Liver (tissue), 9 donors: ENCODE results near the gene DDX54. TPM values are rescaled to one million over a fixed set of nuclear protein-coding genes. Genes with fewer than 3 reads are reported as not detected.

ENCODE experiments used
- DNase-seq: peaks from one replicate; pipeline ENCODE4 v3.0.0-alpha.2; 2017; ENCODE audit warnings: low spot score
- H3K27ac ChIP-seq, 2 donors: one replicate each; pipeline ENCODE4 v1.7.0; 2013; ENCODE audit warnings: inconsistent platforms in 2 of 2, low read length in 2 of 2, control low read depth in 1 of 2, low read depth in 1 of 2, mild to moderate bottlenecking in 1 of 2
- H3K27me3 ChIP-seq, 4 donors: one replicate each; pipeline versions ENCODE4 v1.6.1 to v1.7.0; 2013; ENCODE audit warnings: low read length in 3 of 4, inconsistent platforms in 1 of 4, mild to moderate bottlenecking in 1 of 4, moderate library complexity in 1 of 4; ENCODE audit not compliant: control insufficient read depth in 4 of 4, insufficient read depth in 4 of 4
- H3K36me3 ChIP-seq, 4 donors: one replicate each; pipeline versions ENCODE4 v1.6.1 to v1.7.0; 2013; ENCODE audit warnings: low read length in 3 of 4, mild to moderate bottlenecking in 3 of 4, low read depth in 1 of 4, moderate library complexity in 1 of 4; ENCODE audit not compliant: control insufficient read depth in 4 of 4, insufficient read depth in 3 of 4
- H3K4me1 ChIP-seq, 4 donors: one replicate each; pipeline versions ENCODE4 v1.6.1 to v1.7.0; 2013; ENCODE audit warnings: low read length in 3 of 4, mild to moderate bottlenecking in 3 of 4, moderate library complexity in 1 of 4; ENCODE audit not compliant: control insufficient read depth in 4 of 4, insufficient read depth in 4 of 4
- H3K4me3 ChIP-seq, 3 donors: one replicate each; pipeline versions ENCODE4 v1.6.1 to v1.7.0; 2013; ENCODE audit warnings: low read length in 3 of 3, control low read depth in 1 of 3, low read depth in 1 of 3, mild to moderate bottlenecking in 1 of 3
- H3K9ac ChIP-seq, 2 donors: one replicate each; pipeline ENCODE4 v1.7.0; 2013; ENCODE audit warnings: low read length in 2 of 2, mild to moderate bottlenecking in 2 of 2, moderate library complexity in 2 of 2, control low read depth in 1 of 2, low read depth in 1 of 2
- H3K9me3 ChIP-seq, 4 donors: one replicate each; pipeline versions ENCODE4 v1.6.1 to v1.7.0; 2013; ENCODE audit warnings: low read length in 3 of 4; ENCODE audit not compliant: control insufficient read depth in 4 of 4
- EGR1 ChIP-seq, 2 donors: IDR thresholded peaks; 2 replicates each; pipeline ENCODE4 v1.6.1; 2016 to 2018; ENCODE audit warnings: antibody characterized with exemption in 2 of 2, low read depth in 2 of 2
- FOXA1 ChIP-seq: IDR thresholded peaks from 2 replicates; pipeline ENCODE4 v1.6.1; 2016; ENCODE audit warnings: antibody characterized with exemption
- FOXA2 ChIP-seq: IDR thresholded peaks from 2 replicates; pipeline ENCODE4 v1.6.1; 2016; ENCODE audit warnings: antibody characterized with exemption
- GABPA ChIP-seq, 2 donors: IDR thresholded peaks in 1 of 2; conservative IDR thresholded peaks in 1 of 2; 2 replicates each; pipeline ENCODE4 v1.6.1; 2016; ENCODE audit warnings: antibody characterized with exemption in 2 of 2, mild to moderate bottlenecking in 1 of 2, moderate library complexity in 1 of 2
- HNF4A ChIP-seq, 2 donors: conservative IDR thresholded peaks; 2 replicates each; pipeline ENCODE4 v1.6.1; 2016; ENCODE audit warnings: antibody characterized with exemption in 2 of 2, mild to moderate bottlenecking in 2 of 2
- HNF4G ChIP-seq: IDR thresholded peaks from 2 replicates; pipeline ENCODE4 v1.6.1; 2016; ENCODE audit warnings: antibody characterized with exemption
- MAX ChIP-seq: IDR thresholded peaks from 2 replicates; pipeline ENCODE4 v1.6.1; 2016; ENCODE audit warnings: antibody characterized with exemption
- NR2F2 ChIP-seq: IDR thresholded peaks from 2 replicates; pipeline ENCODE4 v1.6.1; 2016; ENCODE audit warnings: antibody characterized with exemption
- RAD21 ChIP-seq, 2 donors: IDR thresholded peaks; 2 replicates each; pipeline ENCODE4 v1.6.1; 2016; ENCODE audit warnings: antibody characterized with exemption in 2 of 2, mild to moderate bottlenecking in 2 of 2
- REST ChIP-seq: IDR thresholded peaks from 2 replicates; pipeline ENCODE4 v1.6.1; 2016; ENCODE audit warnings: antibody characterized with exemption, mild to moderate bottlenecking
- RXRA ChIP-seq, 2 donors: IDR thresholded peaks; 2 replicates each; pipeline ENCODE4 v1.6.1; 2017 to 2018; ENCODE audit warnings: antibody characterized with exemption in 2 of 2, mild to moderate bottlenecking in 1 of 2
- SP1 ChIP-seq: IDR thresholded peaks from 2 replicates; pipeline ENCODE4 v1.6.1; 2018; ENCODE audit warnings: antibody characterized with exemption, mild to moderate bottlenecking
- TAF1 ChIP-seq: conservative IDR thresholded peaks from 2 replicates; pipeline ENCODE4 v1.6.1; 2016; ENCODE audit warnings: antibody characterized with exemption, mild to moderate bottlenecking
- ZBTB33 ChIP-seq: IDR thresholded peaks from 2 replicates; pipeline ENCODE4 v1.6.1; 2016; ENCODE audit warnings: antibody characterized with exemption
- WGBS: extraction: QIAGEN DNeasy Blood & Tissue Kit; methylation state at CpG from one replicate; pipeline ENCODE4 v1.1.7; 2013; 5-methylcytosine and 5-hydroxymethylcytosine counted together
- polyA plus RNA-seq, 2 donors: library from polyadenylated mRNA; stranded (reverse) in 1 of 2; unstranded in 1 of 2; fragments of 200-250 nt in 1 of 2; fragments of >200 nt in 1 of 2; fragmentation: Nextera tagmentation in 1 of 2; extraction: Ambion mirVana in 1 of 2; gene quantifications; one replicate each; pipeline versions ENCODE4 v1.2.1 to v1.2.3, GENCODE V29; 2013 to 2015
- total RNA-seq, 2 donors: library from RNA; depleted of rRNA; stranded (reverse); fragments of >200 nt; gene quantifications; one replicate each; pipeline ENCODE4 v1.2.3, GENCODE V29; 2014
- TF ChIP-seq, protein P1 (sequence below): fragments of 150-350 bp; IDR thresholded peaks from 2 replicates; pipeline ENCODE4 v1.5.1; 2017; ENCODE audit warnings: improper control_type of control experiment, low read depth, low read length; ENCODE audit not compliant: missing input control
- TF ChIP-seq, protein P2 (sequence below): IDR thresholded peaks from 2 replicates; pipeline ENCODE4 v1.6.1; 2016; ENCODE audit warnings: antibody characterized with exemption
- donor health status: healthy.
- donor health status: healthy.
- donor health status: healthy.
- donor health status: healthy.
- donor health status: healthy.

DDX54 gene
- total and polyA plus RNA-seq, 4 donors, result 20.2 to 28.4 (median 21.6) TPM

DNA sequence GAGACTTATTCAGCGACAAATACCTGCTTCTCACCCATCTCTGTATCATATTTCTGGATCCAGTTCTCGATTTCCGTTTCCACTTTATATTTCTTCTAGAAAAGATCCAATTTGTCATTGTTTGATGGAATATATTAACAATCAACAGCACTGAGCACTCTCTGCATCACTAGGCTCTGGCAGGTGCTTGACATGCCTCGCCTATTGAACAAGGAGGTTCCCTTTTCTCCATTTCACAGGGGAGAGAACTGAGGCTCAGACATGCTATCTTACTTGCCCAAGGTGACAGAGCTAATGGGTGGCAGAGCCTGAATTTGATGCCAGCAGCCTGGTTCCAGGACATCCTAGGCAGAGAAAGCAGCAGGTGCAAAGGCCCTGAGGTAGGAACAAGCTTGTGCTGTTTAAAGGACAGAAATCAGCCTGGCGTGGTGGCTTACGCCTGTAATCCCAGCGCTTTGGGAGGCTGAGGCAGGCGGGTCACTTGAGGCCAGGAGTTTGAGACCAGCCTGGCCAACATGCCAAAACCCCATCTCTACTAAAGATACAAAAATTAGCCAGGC is 12.3 kb upstream of the DDX54 start:
- Histone ChIP-seq H3K27ac (no peak overlapping the region), H3K9me3 (no peaks in the 10 kb centered on the region), H3K9ac (peak overlapping the region in 1 of 2 donors; percentile 34), H3K4me1 (peaks cover 0 to 5% (median 2%) of the 10 kb centered on the region in 4 donors), H3K4me3 (no peak overlapping the region), H3K27me3 (no peaks in the 10 kb centered on the region), H3K36me3 (peaks cover 0 to 2% (median under 1%) of the 10 kb centered on the region in 4 donors)
- 94% methylated on average over 8 of the region's 8 CpGs for WGBS
- DNase-seq, result no peak
- TF ChIP-seq RXRA (IDR thresholded peaks at IDR 0.05) (no peak), TAF1 (no peak), RAD21 (IDR thresholded peaks at IDR 0.05) (no peak), GABPA (IDR thresholded peaks at IDR 0.05 in 1 of 2, conservative IDR thresholded peaks at IDR 0.05 in 1 of 2) (no peak), SP1 (no peak), HNF4A (conservative IDR thresholded peaks at IDR 0.05) (no peak), NR2F2 (no peak), EGR1 (IDR thresholded peaks at IDR 0.05; ENCODE audit: low read depth in 2 of 2) (no peak)
- TF ChIP-seq, protein P1, sequence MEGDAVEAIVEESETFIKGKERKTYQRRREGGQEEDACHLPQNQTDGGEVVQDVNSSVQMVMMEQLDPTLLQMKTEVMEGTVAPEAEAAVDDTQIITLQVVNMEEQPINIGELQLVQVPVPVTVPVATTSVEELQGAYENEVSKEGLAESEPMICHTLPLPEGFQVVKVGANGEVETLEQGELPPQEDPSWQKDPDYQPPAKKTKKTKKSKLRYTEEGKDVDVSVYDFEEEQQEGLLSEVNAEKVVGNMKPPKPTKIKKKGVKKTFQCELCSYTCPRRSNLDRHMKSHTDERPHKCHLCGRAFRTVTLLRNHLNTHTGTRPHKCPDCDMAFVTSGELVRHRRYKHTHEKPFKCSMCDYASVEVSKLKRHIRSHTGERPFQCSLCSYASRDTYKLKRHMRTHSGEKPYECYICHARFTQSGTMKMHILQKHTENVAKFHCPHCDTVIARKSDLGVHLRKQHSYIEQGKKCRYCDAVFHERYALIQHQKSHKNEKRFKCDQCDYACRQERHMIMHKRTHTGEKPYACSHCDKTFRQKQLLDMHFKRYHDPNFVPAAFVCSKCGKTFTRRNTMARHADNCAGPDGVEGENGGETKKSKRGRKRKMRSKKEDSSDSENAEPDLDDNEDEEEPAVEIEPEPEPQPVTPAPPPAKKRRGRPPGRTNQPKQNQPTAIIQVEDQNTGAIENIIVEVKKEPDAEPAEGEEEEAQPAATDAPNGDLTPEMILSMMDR, result no peak
- TF ChIP-seq, protein P2, sequence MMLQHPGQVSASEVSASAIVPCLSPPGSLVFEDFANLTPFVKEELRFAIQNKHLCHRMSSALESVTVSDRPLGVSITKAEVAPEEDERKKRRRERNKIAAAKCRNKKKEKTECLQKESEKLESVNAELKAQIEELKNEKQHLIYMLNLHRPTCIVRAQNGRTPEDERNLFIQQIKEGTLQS, result no peak

DNA sequence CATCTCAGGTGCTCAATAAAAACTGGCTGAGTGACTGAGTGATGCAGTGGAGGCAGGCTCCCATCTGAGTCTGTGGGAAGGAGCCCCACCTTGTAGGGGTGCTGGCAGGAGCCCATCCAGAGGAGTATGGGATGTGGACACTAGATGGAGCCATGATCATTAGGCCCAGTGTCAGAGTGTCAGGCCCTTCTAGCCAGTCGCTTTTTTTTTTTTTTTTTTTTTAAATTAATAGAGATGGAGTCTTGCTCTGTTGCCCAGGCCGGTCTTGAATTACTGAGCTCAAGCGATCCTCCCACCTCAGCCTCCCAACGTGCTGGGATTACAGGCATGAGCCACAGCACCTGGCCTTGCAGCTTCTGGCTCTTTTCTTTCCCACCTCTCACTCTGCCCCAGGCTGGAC is 11.7 kb upstream of the DDX54 start:
- Histone ChIP-seq H3K9me3 (no peaks in the 10 kb centered on the region), H3K27me3 (no peaks in the 10 kb centered on the region), H3K36me3 (peaks cover 4 to 6% (median 5%) of the 10 kb centered on the region in 4 donors), H3K27ac (no peak overlapping the region), H3K9ac (peak overlapping the region in 1 of 2 donors; percentile 34), H3K4me1 (peaks cover 0 to 5% (median 2%) of the 10 kb centered on the region in 4 donors), H3K4me3 (no peak overlapping the region)
- WGBS, result 6% methylated on average over 4 of the region's 4 CpGs
- TF ChIP-seq HNF4G, result no peak
- no peak for TF ChIP-seq FOXA2
- TF ChIP-seq GABPA (IDR thresholded peaks at IDR 0.05 in 1 of 2, conservative IDR thresholded peaks at IDR 0.05 in 1 of 2), result no peak
- TF ChIP-seq ZBTB33, result no peak
- no peak for TF ChIP-seq FOXA1
- TF ChIP-seq NR2F2, result no peak
- TF ChIP-seq RAD21 (IDR thresholded peaks at IDR 0.05), result peak; percentile 92 to 93
- TF ChIP-seq MAX, result no peak
- TF ChIP-seq REST, result no peak
- TF ChIP-seq, protein P1, result peak; percentile 75
- no peak for TF ChIP-seq HNF4A (conservative IDR thresholded peaks at IDR 0.05)
- no peak for TF ChIP-seq TAF1
- no peak for TF ChIP-seq RXRA (IDR thresholded peaks at IDR 0.05)
- TF ChIP-seq, protein P2, result no peak
- peak; percentile 60 for DNase-seq
